ENCODE results near the gene SHB. TPM values are rescaled to one million over a fixed set of nuclear protein-coding genes. Genes with fewer than 3 reads are reported as not detected.

Gene SHB
- total RNA-seq, 1 donor from 2014 or later: 3.1 TPM

GRCh38 chr9:38044706-38045105, 24.3 kb downstream of the SHB start:
- Histone ChIP-seq H3K27ac (ENCODE audit: low read depth, low read length) (no peak overlapping the region), H3K27me3 (ENCODE audit: control insufficient read depth in 3 of 3, insufficient read depth in 3 of 3, low read length in 3 of 3) (no peaks in the 10 kb centered on the region), H3K9me3 (ENCODE audit: control insufficient read depth in 3 of 3, low read length in 3 of 3) (no peaks in the 10 kb centered on the region), H3K9ac (ENCODE audit: low read depth in 1 of 3, low read length in 3 of 3) (peak overlapping the region in 1 of 3 donors; percentile 25), H3K4me1 (ENCODE audit: control insufficient read depth in 3 of 3, insufficient read depth in 3 of 3, low read length in 3 of 3) (peaks cover 37 to 48% (median 46%) of the 10 kb centered on the region in 3 donors), H3K36me3 (ENCODE audit: control insufficient read depth in 3 of 3, insufficient read depth in 3 of 3, low read length in 3 of 3) (no peaks in the 10 kb centered on the region), H3K4me3 (ENCODE audit: low read length in 3 of 3) (no peak overlapping the region)

- Histone ChIP-seq H3K4me1 (ENCODE audit: control insufficient read depth in 3 of 3, insufficient read depth in 3 of 3, low read length in 3 of 3) (peaks cover 37 to 53% (median 46%) of the 10 kb centered on the region in 3 donors), H3K27ac (ENCODE audit: low read depth, low read length) (no peak overlapping the region), H3K9ac (ENCODE audit: low read depth in 1 of 3, low read length in 3 of 3) (no peak overlapping the region), H3K9me3 (ENCODE audit: control insufficient read depth in 3 of 3, low read length in 3 of 3) (no peaks in the 10 kb centered on the region), H3K36me3 (ENCODE audit: control insufficient read depth in 3 of 3, insufficient read depth in 3 of 3, low read length in 3 of 3) (no peaks in the 10 kb centered on the region), H3K27me3 (ENCODE audit: control insufficient read depth in 3 of 3, insufficient read depth in 3 of 3, low read length in 3 of 3) (no peaks in the 10 kb centered on the region), H3K4me3 (ENCODE audit: low read length in 3 of 3) (no peak overlapping the region)
Measured at GRCh38 chr9:38043931-38044623, 24.9 kb downstream of the SHB start.

GRCh38 chr9:38042626-38043357, 26.2 kb downstream of the SHB start:
- H3K9me3 ChIP-seq (ENCODE audit: control insufficient read depth in 3 of 3, low read length in 3 of 3): no peaks in the 10 kb centered on the region
- peak overlapping the region in 1 of 3 donors; percentile 54 for H3K9ac ChIP-seq (ENCODE audit: low read depth in 1 of 3, low read length in 3 of 3)
- peaks cover 34 to 56% (median 43%) of the 10 kb centered on the region in 3 donors for H3K4me1 ChIP-seq (ENCODE audit: control insufficient read depth in 3 of 3, insufficient read depth in 3 of 3, low read length in 3 of 3)
- no peaks in the 10 kb centered on the region for H3K27me3 ChIP-seq (ENCODE audit: control insufficient read depth in 3 of 3, insufficient read depth in 3 of 3, low read length in 3 of 3)
- no peaks in the 10 kb centered on the region for H3K36me3 ChIP-seq (ENCODE audit: control insufficient read depth in 3 of 3, insufficient read depth in 3 of 3, low read length in 3 of 3)
- no peak overlapping the region for H3K4me3 ChIP-seq (ENCODE audit: low read length in 3 of 3)
- no peak overlapping the region for H3K27ac ChIP-seq (ENCODE audit: low read depth, low read length)

GRCh38 chr9:38041564-38042243, 27.3 kb downstream of the SHB start:
- Histone ChIP-seq H3K36me3 (ENCODE audit: control insufficient read depth in 3 of 3, insufficient read depth in 3 of 3, low read length in 3 of 3) (no peaks in the 10 kb centered on the region), H3K27me3 (ENCODE audit: control insufficient read depth in 3 of 3, insufficient read depth in 3 of 3, low read length in 3 of 3) (no peaks in the 10 kb centered on the region), H3K27ac (ENCODE audit: low read depth, low read length) (no peak overlapping the region), H3K9ac (ENCODE audit: low read depth in 1 of 3, low read length in 3 of 3) (peak overlapping the region in 1 of 3 donors; percentile 54), H3K9me3 (ENCODE audit: control insufficient read depth in 3 of 3, low read length in 3 of 3) (no peaks in the 10 kb centered on the region), H3K4me1 (ENCODE audit: control insufficient read depth in 3 of 3, insufficient read depth in 3 of 3, low read length in 3 of 3) (peaks cover 23 to 52% (median 32%) of the 10 kb centered on the region in 3 donors), H3K4me3 (ENCODE audit: low read length in 3 of 3) (no peak overlapping the region)

- H3K36me3 ChIP-seq (ENCODE audit: control insufficient read depth in 3 of 3, insufficient read depth in 3 of 3, low read length in 3 of 3): no peaks in the 10 kb centered on the region
- no peak overlapping the region for H3K9ac ChIP-seq (ENCODE audit: low read depth in 1 of 3, low read length in 3 of 3)
- H3K27me3 ChIP-seq (ENCODE audit: control insufficient read depth in 3 of 3, insufficient read depth in 3 of 3, low read length in 3 of 3): no peaks in the 10 kb centered on the region
- no peak overlapping the region for H3K4me3 ChIP-seq (ENCODE audit: low read length in 3 of 3)
- H3K27ac ChIP-seq (ENCODE audit: low read depth, low read length): no peak overlapping the region
- H3K4me1 ChIP-seq (ENCODE audit: control insufficient read depth in 3 of 3, insufficient read depth in 3 of 3, low read length in 3 of 3): peaks cover 23 to 56% (median 35%) of the 10 kb centered on the region in 3 donors
- H3K9me3 ChIP-seq (ENCODE audit: control insufficient read depth in 3 of 3, low read length in 3 of 3): no peaks in the 10 kb centered on the region
Measured at GRCh38 chr9:38039907-38040682, 28.9 kb downstream of the SHB start.

GRCh38 chr9:38039090-38039906, 29.7 kb downstream of the SHB start:
- Histone ChIP-seq H3K4me3 (ENCODE audit: low read length in 3 of 3) (no peak overlapping the region), H3K4me1 (ENCODE audit: control insufficient read depth in 3 of 3, insufficient read depth in 3 of 3, low read length in 3 of 3) (peaks cover 23 to 52% (median 31%) of the 10 kb centered on the region in 3 donors), H3K27ac (ENCODE audit: low read depth, low read length) (no peak overlapping the region)

GRCh38 chr9:38038307-38039089, 30.5 kb downstream of the SHB start:
- Histone ChIP-seq H3K9me3 (ENCODE audit: control insufficient read depth in 3 of 3, low read length in 3 of 3) (no peaks in the 10 kb centered on the region), H3K27me3 (ENCODE audit: control insufficient read depth in 3 of 3, insufficient read depth in 3 of 3, low read length in 3 of 3) (no peaks in the 10 kb centered on the region), H3K4me1 (ENCODE audit: control insufficient read depth in 3 of 3, insufficient read depth in 3 of 3, low read length in 3 of 3) (peaks cover 19 to 44% (median 26%) of the 10 kb centered on the region in 3 donors), H3K27ac (ENCODE audit: low read depth, low read length) (no peak overlapping the region), H3K36me3 (ENCODE audit: control insufficient read depth in 3 of 3, insufficient read depth in 3 of 3, low read length in 3 of 3) (no peaks in the 10 kb centered on the region), H3K4me3 (ENCODE audit: low read length in 3 of 3) (no peak overlapping the region), H3K9ac (ENCODE audit: low read depth in 1 of 3, low read length in 3 of 3) (peak overlapping the region in 1 of 3 donors; percentile 3)

More at GRCh38 chr9:38039090-38039906, 29.7 kb downstream of the SHB start:
- no peaks in the 10 kb centered on the region for H3K36me3 ChIP-seq (ENCODE audit: control insufficient read depth in 3 of 3, insufficient read depth in 3 of 3, low read length in 3 of 3)
- H3K9ac ChIP-seq (ENCODE audit: low read depth in 1 of 3, low read length in 3 of 3): no peak overlapping the region
- no peaks in the 10 kb centered on the region for H3K9me3 ChIP-seq (ENCODE audit: control insufficient read depth in 3 of 3, low read length in 3 of 3)
- no peaks in the 10 kb centered on the region for H3K27me3 ChIP-seq (ENCODE audit: control insufficient read depth in 3 of 3, insufficient read depth in 3 of 3, low read length in 3 of 3)

- Histone ChIP-seq H3K27ac (ENCODE audit: low read depth, low read length) (no peak overlapping the region), H3K9ac (ENCODE audit: low read depth in 1 of 3, low read length in 3 of 3) (peak overlapping the region in 1 of 3 donors; percentile 33)
Measured at GRCh38 chr9:38037981-38038306, 31.1 kb downstream of the SHB start.

More at GRCh38 chr9:38037981-38038306, 31.1 kb downstream of the SHB start:
- H3K36me3 ChIP-seq (ENCODE audit: control insufficient read depth in 3 of 3, insufficient read depth in 3 of 3, low read length in 3 of 3): no peaks in the 10 kb centered on the region
- H3K27me3 ChIP-seq (ENCODE audit: control insufficient read depth in 3 of 3, insufficient read depth in 3 of 3, low read length in 3 of 3): no peaks in the 10 kb centered on the region
- H3K4me1 ChIP-seq (ENCODE audit: control insufficient read depth in 3 of 3, insufficient read depth in 3 of 3, low read length in 3 of 3): peaks cover 13 to 43% (median 22%) of the 10 kb centered on the region in 3 donors
- no peak overlapping the region for H3K4me3 ChIP-seq (ENCODE audit: low read length in 3 of 3)
- H3K9me3 ChIP-seq (ENCODE audit: control insufficient read depth in 3 of 3, low read length in 3 of 3): no peaks in the 10 kb centered on the region
